ENCODE data around the gene AUTS2.

GRCh38 chr7:70349819-70350218 lies 751.5 kb downstream of the AUTS2 start:
- TF ChIP-seq CTCF (IDR thresholded peaks at IDR 0.05) (no peak), POLR2A (IDR thresholded peaks at IDR 0.05) (no peak)

Measured in vagina (tissue), 2 donors.